Measurements from ENCODE around the gene RCCD1.

RCCD1 gene

DNA sequence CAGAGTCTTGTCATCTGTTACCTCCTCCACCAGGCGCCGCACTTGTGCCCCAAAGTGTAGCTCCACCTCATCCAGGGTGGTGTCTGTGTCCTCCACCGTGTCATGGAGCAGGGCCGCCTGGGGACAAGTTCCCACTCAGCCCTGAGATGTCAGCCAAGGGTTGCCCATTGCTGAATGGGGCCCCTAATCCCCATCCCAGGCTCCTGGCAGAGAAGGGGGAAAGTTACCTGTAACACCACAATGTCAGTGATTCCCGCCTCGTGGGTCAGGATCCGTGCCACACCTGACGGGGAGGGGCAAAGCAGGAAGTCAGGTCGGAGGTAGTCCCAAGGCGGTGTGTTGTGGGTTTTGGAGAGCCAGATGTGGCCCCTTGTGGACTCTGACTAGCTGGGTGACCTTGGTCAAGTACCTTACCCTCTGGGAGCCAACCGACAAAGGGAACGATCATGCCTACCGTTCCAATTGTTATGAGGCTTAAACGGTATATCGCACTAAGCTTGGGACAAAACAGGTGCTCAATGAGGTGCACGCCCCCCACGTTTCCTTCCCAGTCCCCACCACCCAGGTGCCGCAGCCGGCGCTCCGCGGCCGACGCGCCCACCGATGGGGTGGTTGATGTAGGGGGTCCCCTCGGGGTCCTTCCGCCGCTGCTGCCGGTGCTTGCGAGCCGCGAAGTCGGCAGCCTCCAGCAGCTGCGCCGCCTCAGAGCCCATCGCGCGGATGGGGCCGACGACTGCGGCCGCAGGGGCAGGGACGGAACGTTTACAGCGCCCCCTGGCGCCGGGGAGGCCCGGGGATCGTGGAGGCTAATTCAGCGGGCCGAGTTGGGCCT, 22.6 kb upstream of the RCCD1 start, which contains the start of gene HDDC3 (continued):
- TF ChIP-seq, protein P1, sequence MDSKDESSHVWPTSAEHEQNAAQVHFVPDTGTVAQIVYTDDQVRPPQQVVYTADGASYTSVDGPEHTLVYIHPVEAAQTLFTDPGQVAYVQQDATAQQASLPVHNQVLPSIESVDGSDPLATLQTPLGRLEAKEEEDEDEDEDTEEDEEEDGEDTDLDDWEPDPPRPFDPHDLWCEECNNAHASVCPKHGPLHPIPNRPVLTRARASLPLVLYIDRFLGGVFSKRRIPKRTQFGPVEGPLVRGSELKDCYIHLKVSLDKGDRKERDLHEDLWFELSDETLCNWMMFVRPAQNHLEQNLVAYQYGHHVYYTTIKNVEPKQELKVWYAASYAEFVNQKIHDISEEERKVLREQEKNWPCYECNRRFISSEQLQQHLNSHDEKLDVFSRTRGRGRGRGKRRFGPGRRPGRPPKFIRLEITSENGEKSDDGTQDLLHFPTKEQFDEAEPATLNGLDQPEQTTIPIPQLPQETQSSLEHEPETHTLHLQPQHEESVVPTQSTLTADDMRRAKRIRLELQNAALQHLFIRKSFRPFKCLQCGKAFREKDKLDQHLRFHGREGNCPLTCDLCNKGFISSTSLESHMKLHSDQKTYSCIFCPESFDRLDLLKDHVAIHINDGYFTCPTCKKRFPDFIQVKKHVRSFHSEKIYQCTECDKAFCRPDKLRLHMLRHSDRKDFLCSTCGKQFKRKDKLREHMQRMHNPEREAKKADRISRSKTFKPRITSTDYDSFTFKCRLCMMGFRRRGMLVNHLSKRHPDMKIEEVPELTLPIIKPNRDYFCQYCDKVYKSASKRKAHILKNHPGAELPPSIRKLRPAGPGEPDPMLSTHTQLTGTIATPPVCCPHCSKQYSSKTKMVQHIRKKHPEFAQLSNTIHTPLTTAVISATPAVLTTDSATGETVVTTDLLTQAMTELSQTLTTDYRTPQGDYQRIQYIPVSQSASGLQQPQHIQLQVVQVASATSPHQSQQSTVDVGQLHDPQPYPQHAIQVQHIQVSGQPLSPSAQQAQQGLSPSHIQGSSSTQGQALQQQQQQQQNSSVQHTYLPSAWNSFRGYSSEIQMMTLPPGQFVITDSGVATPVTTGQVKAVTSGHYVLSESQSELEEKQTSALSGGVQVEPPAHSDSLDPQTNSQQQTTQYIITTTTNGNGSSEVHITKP (tag by site-specific recombination; IDR thresholded peaks at IDR 0.05), result peak; percentile 90
- TF ChIP-seq KLF7 (tag by site-specific recombination; IDR thresholded peaks at IDR 0.05; ENCODE audit: borderline replicate concordance), result no peak
- TF ChIP-seq HOXD13 (CRISPR knock-in tag; IDR thresholded peaks at IDR 0.05; ENCODE audit: borderline replicate concordance), result no peak
- TF ChIP-seq HOXA7 (CRISPR knock-in tag; IDR thresholded peaks at IDR 0.05; ENCODE audit: borderline replicate concordance), result no peak
- no peak for TF ChIP-seq ZNF555 (tag by site-specific recombination; conservative IDR thresholded peaks at IDR 0.05)
- no peak for TF ChIP-seq ZNF23 (tag by site-specific recombination; IDR thresholded peaks at IDR 0.05; ENCODE audit: borderline replicate concordance)
- TF ChIP-seq ZNF341 (tag by site-specific recombination; IDR thresholded peaks at IDR 0.05; ENCODE audit: low read depth), result 0 out of 2 replicates have a peak, but pooled peaks have one; percentile 10
- TF ChIP-seq GLI4 (tag by site-specific recombination; IDR thresholded peaks at IDR 0.05), result peak; percentile 32; the same call in 1 of the 2 replicates
- no peak for TF ChIP-seq OSR2 (tag by site-specific recombination; IDR thresholded peaks at IDR 0.05)
- TF ChIP-seq, protein P2, sequence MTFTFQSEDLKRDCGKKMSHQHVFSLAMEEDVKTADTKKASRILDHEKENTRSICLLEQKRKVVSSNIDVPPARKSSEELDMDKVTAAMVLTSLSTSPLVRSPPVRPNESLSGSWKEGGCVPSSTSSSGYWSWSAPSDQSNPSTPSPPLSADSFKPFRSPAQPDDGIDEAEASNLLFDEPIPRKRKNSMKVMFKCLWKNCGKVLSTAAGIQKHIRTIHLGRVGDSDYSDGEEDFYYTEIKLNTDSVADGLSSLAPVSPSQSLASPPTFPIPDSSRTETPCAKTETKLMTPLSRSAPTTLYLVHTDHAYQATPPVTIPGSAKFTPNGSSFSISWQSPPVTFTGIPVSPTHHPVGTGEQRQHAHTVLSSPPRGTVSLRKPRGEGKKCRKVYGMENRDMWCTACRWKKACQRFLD (tag by site-specific recombination; IDR thresholded peaks at IDR 0.05), result no peak
- no peak for TF ChIP-seq ZNF514 (tag by site-specific recombination; IDR thresholded peaks at IDR 0.05)
- no peak for TF ChIP-seq ZSCAN23 (tag by site-specific recombination; IDR thresholded peaks at IDR 0.05)
- no peak for TF ChIP-seq ZFP3 (tag by site-specific recombination; IDR thresholded peaks at IDR 0.05; ENCODE audit: low read depth)
- peak; percentile 51 for TF ChIP-seq ZNF664 (tag by site-specific recombination; IDR thresholded peaks at IDR 0.05)
- TF ChIP-seq ZNF174 (tag by site-specific recombination; IDR thresholded peaks at IDR 0.05), result no peak
- TF ChIP-seq RBAK (tag by site-specific recombination; IDR thresholded peaks at IDR 0.05), result no peak
- TF ChIP-seq ZNF843 (tag by site-specific recombination; IDR thresholded peaks at IDR 0.05), result no peak; the same call in 1 of the 2 replicates
- TF ChIP-seq, protein P3, sequence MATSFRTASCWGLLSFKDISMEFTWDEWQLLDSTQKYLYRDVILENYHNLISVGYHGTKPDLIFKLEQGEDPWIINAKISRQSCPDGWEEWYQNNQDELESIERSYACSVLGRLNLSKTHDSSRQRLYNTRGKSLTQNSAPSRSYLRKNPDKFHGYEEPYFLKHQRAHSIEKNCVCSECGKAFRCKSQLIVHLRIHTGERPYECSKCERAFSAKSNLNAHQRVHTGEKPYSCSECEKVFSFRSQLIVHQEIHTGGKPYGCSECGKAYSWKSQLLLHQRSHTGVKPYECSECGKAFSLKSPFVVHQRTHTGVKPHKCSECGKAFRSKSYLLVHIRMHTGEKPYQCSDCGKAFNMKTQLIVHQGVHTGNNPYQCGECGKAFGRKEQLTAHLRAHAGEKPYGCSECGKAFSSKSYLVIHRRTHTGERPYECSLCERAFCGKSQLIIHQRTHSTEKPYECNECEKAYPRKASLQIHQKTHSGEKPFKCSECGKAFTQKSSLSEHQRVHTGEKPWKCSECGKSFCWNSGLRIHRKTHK (tag by site-specific recombination; IDR thresholded peaks at IDR 0.05), result no peak
- TF ChIP-seq ZFP41 (tag by site-specific recombination; IDR thresholded peaks at IDR 0.05; ENCODE audit: borderline replicate concordance), result no peak
- TF ChIP-seq SP7 (tag by site-specific recombination; IDR thresholded peaks at IDR 0.05), result peak; percentile 60
- peak; percentile 51; the same call in 1 of the 2 replicates for TF ChIP-seq ZNF76 (tag by site-specific recombination; IDR thresholded peaks at IDR 0.05; ENCODE audit: borderline replicate concordance, low read depth)
- no peak for TF ChIP-seq ZNF138 (tag by site-specific recombination; IDR thresholded peaks at IDR 0.05; ENCODE audit: borderline replicate concordance)
- TF ChIP-seq ZNF747 (tag by site-specific recombination; IDR thresholded peaks at IDR 0.05), result no peak
- no peak for TF ChIP-seq ZNF621 (tag by site-specific recombination; IDR thresholded peaks at IDR 0.05)
- TF ChIP-seq YY1 (tag by site-specific recombination; IDR thresholded peaks at IDR 0.05), result 0 out of 2 replicates have a peak, but pooled peaks have one; percentile 53
- peak; percentile 80 for TF ChIP-seq KLF9 (tag by site-specific recombination; IDR thresholded peaks at IDR 0.05; ENCODE audit: low read depth)
- TF ChIP-seq ZNF223 (tag by site-specific recombination; IDR thresholded peaks at IDR 0.05), result no peak
- peak; percentile 28; the same call in 1 of the 2 replicates for TF ChIP-seq KLF1 (tag by site-specific recombination; IDR thresholded peaks at IDR 0.05)
- TF ChIP-seq, protein P4, sequence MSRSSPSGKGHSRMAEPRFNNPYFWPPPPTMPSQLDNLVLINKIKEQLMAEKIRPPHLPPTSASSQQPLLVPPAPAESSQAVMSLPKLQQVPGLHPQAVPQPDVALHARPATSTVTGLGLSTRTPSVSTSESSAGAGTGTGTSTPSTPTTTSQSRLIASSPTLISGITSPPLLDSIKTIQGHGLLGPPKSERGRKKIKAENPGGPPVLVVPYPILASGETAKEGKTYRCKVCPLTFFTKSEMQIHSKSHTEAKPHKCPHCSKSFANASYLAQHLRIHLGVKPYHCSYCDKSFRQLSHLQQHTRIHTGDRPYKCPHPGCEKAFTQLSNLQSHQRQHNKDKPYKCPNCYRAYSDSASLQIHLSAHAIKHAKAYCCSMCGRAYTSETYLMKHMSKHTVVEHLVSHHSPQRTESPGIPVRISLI (tag by site-specific recombination; IDR thresholded peaks at IDR 0.05), result no peak
- TF ChIP-seq ZXDB (tag by site-specific recombination; IDR thresholded peaks at IDR 0.05), result peak; percentile 99
- no peak for TF ChIP-seq ZNF19 (tag by site-specific recombination; IDR thresholded peaks at IDR 0.05; ENCODE audit: low read depth)
- TF ChIP-seq, protein P5, sequence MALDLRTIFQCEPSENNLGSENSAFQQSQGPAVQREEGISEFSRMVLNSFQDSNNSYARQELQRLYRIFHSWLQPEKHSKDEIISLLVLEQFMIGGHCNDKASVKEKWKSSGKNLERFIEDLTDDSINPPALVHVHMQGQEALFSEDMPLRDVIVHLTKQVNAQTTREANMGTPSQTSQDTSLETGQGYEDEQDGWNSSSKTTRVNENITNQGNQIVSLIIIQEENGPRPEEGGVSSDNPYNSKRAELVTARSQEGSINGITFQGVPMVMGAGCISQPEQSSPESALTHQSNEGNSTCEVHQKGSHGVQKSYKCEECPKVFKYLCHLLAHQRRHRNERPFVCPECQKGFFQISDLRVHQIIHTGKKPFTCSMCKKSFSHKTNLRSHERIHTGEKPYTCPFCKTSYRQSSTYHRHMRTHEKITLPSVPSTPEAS (tag by site-specific recombination; IDR thresholded peaks at IDR 0.05), result no peak

Measured in HEK293 (cell line).